Measurements from ENCODE around the gene FBXL4.

DNA sequence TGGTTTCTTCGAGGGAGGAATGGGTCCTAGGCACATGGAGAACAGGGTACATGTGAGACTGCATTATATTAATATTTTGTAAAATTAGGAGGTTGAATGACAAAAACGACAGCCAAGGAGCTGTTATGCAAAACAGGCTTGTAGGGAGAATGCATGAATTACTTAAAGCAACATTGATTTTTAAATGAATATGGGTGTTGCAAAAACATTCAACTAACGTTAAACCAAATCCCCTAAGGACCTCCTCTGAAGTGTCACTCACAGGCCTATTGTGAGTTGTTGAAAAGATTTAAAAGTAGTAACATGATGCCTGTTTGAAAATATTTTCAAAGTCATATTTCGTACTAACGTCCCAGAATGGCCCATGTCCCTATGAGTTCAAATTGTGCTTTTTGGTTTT lies 21.9 kb downstream of the FBXL4 start:
- TF ChIP-seq, protein P1, sequence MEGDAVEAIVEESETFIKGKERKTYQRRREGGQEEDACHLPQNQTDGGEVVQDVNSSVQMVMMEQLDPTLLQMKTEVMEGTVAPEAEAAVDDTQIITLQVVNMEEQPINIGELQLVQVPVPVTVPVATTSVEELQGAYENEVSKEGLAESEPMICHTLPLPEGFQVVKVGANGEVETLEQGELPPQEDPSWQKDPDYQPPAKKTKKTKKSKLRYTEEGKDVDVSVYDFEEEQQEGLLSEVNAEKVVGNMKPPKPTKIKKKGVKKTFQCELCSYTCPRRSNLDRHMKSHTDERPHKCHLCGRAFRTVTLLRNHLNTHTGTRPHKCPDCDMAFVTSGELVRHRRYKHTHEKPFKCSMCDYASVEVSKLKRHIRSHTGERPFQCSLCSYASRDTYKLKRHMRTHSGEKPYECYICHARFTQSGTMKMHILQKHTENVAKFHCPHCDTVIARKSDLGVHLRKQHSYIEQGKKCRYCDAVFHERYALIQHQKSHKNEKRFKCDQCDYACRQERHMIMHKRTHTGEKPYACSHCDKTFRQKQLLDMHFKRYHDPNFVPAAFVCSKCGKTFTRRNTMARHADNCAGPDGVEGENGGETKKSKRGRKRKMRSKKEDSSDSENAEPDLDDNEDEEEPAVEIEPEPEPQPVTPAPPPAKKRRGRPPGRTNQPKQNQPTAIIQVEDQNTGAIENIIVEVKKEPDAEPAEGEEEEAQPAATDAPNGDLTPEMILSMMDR (IDR thresholded peaks at IDR 0.05), result no peak
- no peak for TF ChIP-seq POLR2A (IDR thresholded peaks at IDR 0.05)

All from lower leg skin (tissue), 3 donors.